Neural cell (in vitro differentiated cells): ENCODE results near the gene TBC1D24. TPM values are rescaled to one million over a fixed set of nuclear protein-coding genes. Genes with fewer than 3 reads are reported as not detected.

ENCODE experiments used
- H2AFZ ChIP-seq: fragments of 200-600, 300-800 bp; sonication (generic), shearing (Covaris generic); 2 replicates; pipeline ENCODE4 v1.6.0; 2014; ENCODE audit warnings: low read depth, mild to moderate bottlenecking, antibody characterized with exemption, low read length, moderate library complexity
- H3F3A ChIP-seq: fragments of 200-600 bp; shearing (Covaris generic); 2 replicates; pipeline ENCODE4 v1.6.1; 2016; ENCODE audit warnings: mild to moderate bottlenecking, moderate library complexity, mixed read lengths, antibody characterized with exemption, low read length; ENCODE audit not compliant: insufficient read depth, poor library complexity, severe bottlenecking
- H3K27ac ChIP-seq: fragments of 200-600, 300-800 bp; sonication (generic), shearing (Covaris generic); 2 replicates; pipeline ENCODE4 v1.5.1; 2014; ENCODE audit warnings: mild to moderate bottlenecking, low read length, moderate library complexity
- H3K27me3 ChIP-seq: fragments of 300-800, 200-600 bp; sonication (generic), shearing (Covaris generic); 2 replicates; pipeline ENCODE4 v1.6.0; 2014; ENCODE audit warnings: mild to moderate bottlenecking, low read depth, low read length, moderate library complexity; ENCODE audit not compliant: insufficient read depth
- H3K36me3 ChIP-seq: fragments of 300-800, 200-600 bp; sonication (generic), shearing (Covaris generic); 2 replicates; pipeline ENCODE4 v1.5.1; 2014; ENCODE audit warnings: mild to moderate bottlenecking, antibody characterized with exemption, low read length, moderate library complexity; ENCODE audit not compliant: insufficient read depth
- H3K4me2 ChIP-seq: fragments of 300-800, 200-600 bp; sonication (generic), shearing (Covaris generic); 2 replicates; pipeline ENCODE4 v1.6.0; 2014; ENCODE audit warnings: mild to moderate bottlenecking, low read length
- H3K4me3 ChIP-seq: fragments of 300-800, 200-600 bp; sonication (generic), shearing (Covaris generic); 2 replicates; pipeline ENCODE4 v1.5.1; 2014; ENCODE audit warnings: mild to moderate bottlenecking, low read length, moderate library complexity
- H3K79me2 ChIP-seq: fragments of 200-600 bp; shearing (Covaris generic); replicated peaks from 2 replicates; pipeline ENCODE4 v1.6.0; 2014; ENCODE audit warnings: mild to moderate bottlenecking, low read length, moderate library complexity; ENCODE audit not compliant: insufficient read depth
- H3K9ac ChIP-seq: fragments of 300-800, 200-600 bp; sonication (generic), shearing (Covaris generic); 2 replicates; pipeline ENCODE4 v1.6.1; 2016; ENCODE audit warnings: mild to moderate bottlenecking, low read length, mixed read lengths
- H3K9me2 ChIP-seq: fragments of 200-600 bp; shearing (Covaris generic); 2 replicates; pipeline ENCODE4 v1.6.1; 2016; ENCODE audit warnings: mild to moderate bottlenecking, low read length, mixed read lengths; ENCODE audit not compliant: insufficient read depth
- H3K9me3 ChIP-seq: fragments of 200-600, 300-800 bp; sonication (generic), shearing (Covaris generic); 2 replicates; pipeline ENCODE4 v1.6.1; 2016; ENCODE audit warnings: mild to moderate bottlenecking, mixed run types, low read length, moderate library complexity, mixed read lengths
- H4K20me1 ChIP-seq: fragments of 200-600 bp; shearing (Covaris generic); 2 replicates; pipeline ENCODE4 v1.6.1; 2016; ENCODE audit warnings: mild to moderate bottlenecking, mixed run types; ENCODE audit not compliant: insufficient read depth
- EP300 ChIP-seq: fragments of 450-650 bp; conservative IDR thresholded peaks from 2 replicates; pipeline ENCODE4 v1.6.1; 2014; ENCODE audit warnings: antibody characterized with exemption, mild to moderate bottlenecking, moderate library complexity; ENCODE audit not compliant: poor library complexity, severe bottlenecking
- EZH2 ChIP-seq: fragments of 200-600, 300-800 bp; shearing (Covaris generic), sonication (generic); IDR thresholded peaks from 2 replicates; pipeline ENCODE4 v1.6.1; 2014; ENCODE audit warnings: antibody characterized with exemption, low read length, borderline replicate concordance, mild to moderate bottlenecking; ENCODE audit not compliant: insufficient read depth, poor library complexity, severe bottlenecking
- MXI1 ChIP-seq: fragments of 450-650 bp; conservative IDR thresholded peaks from 2 replicates; pipeline ENCODE4 v1.6.1; 2014; ENCODE audit warnings: antibody characterized with exemption, mild to moderate bottlenecking; ENCODE audit not compliant: poor library complexity, severe bottlenecking
- POLR2AphosphoS5 ChIP-seq: IDR thresholded peaks from 2 replicates; pipeline ENCODE4 v1.6.1; 2012
- RAD21 ChIP-seq: fragments of 450-650 bp; conservative IDR thresholded peaks from 2 replicates; pipeline ENCODE4 v1.6.1; 2014; ENCODE audit warnings: antibody characterized with exemption, mild to moderate bottlenecking, moderate library complexity
- SMC3 ChIP-seq: fragments of 450-650 bp; conservative IDR thresholded peaks from 2 replicates; pipeline ENCODE4 v1.6.1; 2014; ENCODE audit warnings: antibody characterized with exemption, mild to moderate bottlenecking, moderate library complexity; ENCODE audit not compliant: poor library complexity
- TAF1 ChIP-seq: IDR thresholded peaks from 2 replicates; pipeline ENCODE4 v1.6.1; 2012; ENCODE audit warnings: low read depth
- polyA plus RNA-seq: library from polyadenylated mRNA; depleted of rRNA; stranded (reverse); fragments of >200 nt; gene quantifications from 2 replicates; pipeline ENCODE4 v1.2.3, GENCODE V29; 2014
- TF ChIP-seq, protein P1 (sequence below): IDR thresholded peaks from 2 replicates; pipeline ENCODE4 v1.6.1; 2012; ENCODE audit warnings: borderline replicate concordance
- TF ChIP-seq, protein P2 (sequence below): fragments of 450-650 bp; IDR thresholded peaks from 2 replicates; pipeline ENCODE4 v1.5.1; 2014; ENCODE audit warnings: antibody characterized with exemption, mild to moderate bottlenecking, moderate library complexity; ENCODE audit not compliant: poor library complexity, severe bottlenecking

TBC1D24 gene
- polyA plus RNA-seq, 1 donor from 2014 or later: 27.1 TPM

DNA sequence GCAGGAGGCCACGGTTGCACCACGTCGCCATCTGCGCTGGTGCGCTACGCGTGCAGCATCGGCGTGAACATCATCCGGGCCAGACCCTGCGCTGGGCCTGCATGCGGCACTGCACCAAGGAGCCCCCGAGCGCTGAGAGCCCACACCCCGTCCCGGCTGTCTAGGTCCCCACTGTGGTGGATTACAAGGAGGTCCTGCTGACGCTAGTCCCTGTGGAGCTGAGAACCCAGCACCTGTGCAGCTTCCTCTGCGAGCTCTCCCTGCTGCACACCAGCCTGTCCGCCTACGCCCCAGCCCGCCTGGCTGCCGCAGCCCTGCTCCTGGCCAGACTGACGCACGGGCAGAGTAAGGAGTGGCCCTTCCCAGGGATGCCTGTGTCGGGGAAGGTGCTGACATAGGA lies 25.8 kb upstream of the TBC1D24 start:
- Histone ChIP-seq H3K79me2 (no peaks in the 10 kb centered on the region), H3K9me2 (no peaks in the 10 kb centered on the region), H3K4me2 (no peak overlapping the region), H3K36me3 (no peaks in the 10 kb centered on the region), H4K20me1 (no peaks in the 10 kb centered on the region), H3K27me3 (no peaks in the 10 kb centered on the region), H3K4me3 (no peak overlapping the region), H3K27ac (no peak overlapping the region), H3F3A (no peaks in the 10 kb centered on the region), H3K9ac (no peak overlapping the region), H2AFZ (no peak overlapping the region), H3K9me3 (no peaks in the 10 kb centered on the region)
- TF ChIP-seq TAF1 (no peak), EP300 (no peak), SMC3 (no peak)
- TF ChIP-seq, protein P1, sequence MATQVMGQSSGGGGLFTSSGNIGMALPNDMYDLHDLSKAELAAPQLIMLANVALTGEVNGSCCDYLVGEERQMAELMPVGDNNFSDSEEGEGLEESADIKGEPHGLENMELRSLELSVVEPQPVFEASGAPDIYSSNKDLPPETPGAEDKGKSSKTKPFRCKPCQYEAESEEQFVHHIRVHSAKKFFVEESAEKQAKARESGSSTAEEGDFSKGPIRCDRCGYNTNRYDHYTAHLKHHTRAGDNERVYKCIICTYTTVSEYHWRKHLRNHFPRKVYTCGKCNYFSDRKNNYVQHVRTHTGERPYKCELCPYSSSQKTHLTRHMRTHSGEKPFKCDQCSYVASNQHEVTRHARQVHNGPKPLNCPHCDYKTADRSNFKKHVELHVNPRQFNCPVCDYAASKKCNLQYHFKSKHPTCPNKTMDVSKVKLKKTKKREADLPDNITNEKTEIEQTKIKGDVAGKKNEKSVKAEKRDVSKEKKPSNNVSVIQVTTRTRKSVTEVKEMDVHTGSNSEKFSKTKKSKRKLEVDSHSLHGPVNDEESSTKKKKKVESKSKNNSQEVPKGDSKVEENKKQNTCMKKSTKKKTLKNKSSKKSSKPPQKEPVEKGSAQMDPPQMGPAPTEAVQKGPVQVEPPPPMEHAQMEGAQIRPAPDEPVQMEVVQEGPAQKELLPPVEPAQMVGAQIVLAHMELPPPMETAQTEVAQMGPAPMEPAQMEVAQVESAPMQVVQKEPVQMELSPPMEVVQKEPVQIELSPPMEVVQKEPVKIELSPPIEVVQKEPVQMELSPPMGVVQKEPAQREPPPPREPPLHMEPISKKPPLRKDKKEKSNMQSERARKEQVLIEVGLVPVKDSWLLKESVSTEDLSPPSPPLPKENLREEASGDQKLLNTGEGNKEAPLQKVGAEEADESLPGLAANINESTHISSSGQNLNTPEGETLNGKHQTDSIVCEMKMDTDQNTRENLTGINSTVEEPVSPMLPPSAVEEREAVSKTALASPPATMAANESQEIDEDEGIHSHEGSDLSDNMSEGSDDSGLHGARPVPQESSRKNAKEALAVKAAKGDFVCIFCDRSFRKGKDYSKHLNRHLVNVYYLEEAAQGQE: no peak

DNA sequence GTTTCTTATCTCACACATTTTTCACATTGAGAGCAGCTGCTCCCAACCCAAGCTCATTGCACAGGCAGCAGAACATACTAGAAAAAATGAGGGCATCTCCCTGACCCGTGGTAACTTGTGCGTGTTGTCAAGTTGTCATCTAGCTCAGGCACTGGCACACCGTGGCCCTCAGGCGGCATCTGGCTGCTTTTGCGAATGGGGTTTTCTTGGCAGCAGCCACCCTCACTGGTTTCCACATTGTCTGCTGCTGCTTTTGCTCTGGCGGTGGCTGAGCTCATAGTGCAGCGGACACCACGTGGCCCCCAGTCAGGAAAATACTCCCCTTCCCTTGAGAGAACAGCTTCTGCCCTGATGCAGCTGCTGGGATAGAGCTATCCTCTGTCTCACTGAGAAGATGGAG lies 24.4 kb upstream of the TBC1D24 start:
- no peaks in the 10 kb centered on the region for H4K20me1 ChIP-seq
- no peaks in the 10 kb centered on the region for H3K36me3 ChIP-seq
- H3K9me2 ChIP-seq: no peaks in the 10 kb centered on the region
- H3K9me3 ChIP-seq: no peaks in the 10 kb centered on the region
- H3K9ac ChIP-seq: no peak overlapping the region
- TF ChIP-seq, protein P2, sequence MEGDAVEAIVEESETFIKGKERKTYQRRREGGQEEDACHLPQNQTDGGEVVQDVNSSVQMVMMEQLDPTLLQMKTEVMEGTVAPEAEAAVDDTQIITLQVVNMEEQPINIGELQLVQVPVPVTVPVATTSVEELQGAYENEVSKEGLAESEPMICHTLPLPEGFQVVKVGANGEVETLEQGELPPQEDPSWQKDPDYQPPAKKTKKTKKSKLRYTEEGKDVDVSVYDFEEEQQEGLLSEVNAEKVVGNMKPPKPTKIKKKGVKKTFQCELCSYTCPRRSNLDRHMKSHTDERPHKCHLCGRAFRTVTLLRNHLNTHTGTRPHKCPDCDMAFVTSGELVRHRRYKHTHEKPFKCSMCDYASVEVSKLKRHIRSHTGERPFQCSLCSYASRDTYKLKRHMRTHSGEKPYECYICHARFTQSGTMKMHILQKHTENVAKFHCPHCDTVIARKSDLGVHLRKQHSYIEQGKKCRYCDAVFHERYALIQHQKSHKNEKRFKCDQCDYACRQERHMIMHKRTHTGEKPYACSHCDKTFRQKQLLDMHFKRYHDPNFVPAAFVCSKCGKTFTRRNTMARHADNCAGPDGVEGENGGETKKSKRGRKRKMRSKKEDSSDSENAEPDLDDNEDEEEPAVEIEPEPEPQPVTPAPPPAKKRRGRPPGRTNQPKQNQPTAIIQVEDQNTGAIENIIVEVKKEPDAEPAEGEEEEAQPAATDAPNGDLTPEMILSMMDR: no peak
- TF ChIP-seq TAF1 (no peak), EZH2 (no peak), RAD21 (no peak), SMC3 (no peak), POLR2AphosphoS5 (no peak), EP300 (no peak), MXI1 (no peak)
- TF ChIP-seq, protein P1: no peak
- no peak overlapping the region for H3K4me3 ChIP-seq
- H3K27ac ChIP-seq: no peak overlapping the region
- no peaks in the 10 kb centered on the region for H3F3A ChIP-seq
- H3K79me2 ChIP-seq: no peaks in the 10 kb centered on the region
- H3K27me3 ChIP-seq: no peaks in the 10 kb centered on the region
- no peak overlapping the region for H2AFZ ChIP-seq
- H3K4me2 ChIP-seq: no peak overlapping the region
